Central memory CD4-positive, alpha-beta T cell (primary cell): ENCODE data around the gene RPGRIP1.
"Not testable (repeated sequence)": the region's sequence is repeated elsewhere in the genome, so short reads cannot be mapped to it uniquely, and the experiment has no call there.

Source experiments
- DNase-seq: peaks from one replicate; pipeline ENCODE4 v3.0.0; 2022

Gene RPGRIP1

GRCh38 chr14:21302013-21302835 is 22.3 kb downstream of the RPGRIP1 start:
- DNase-seq, result no peak

- not testable (repeated sequence) for DNase-seq
Measured at GRCh38 chr14:21302836-21303140, 22.9 kb downstream of the RPGRIP1 start.

GRCh38 chr14:21307637-21308036 is 27.8 kb downstream of the RPGRIP1 start:
- no peak for DNase-seq

GRCh38 chr14:21308132-21308478 is 28.2 kb downstream of the RPGRIP1 start:
- DNase-seq, result no peak

GRCh38 chr14:21308479-21309237 is 28.8 kb downstream of the RPGRIP1 start:
- peak; percentile 87 for DNase-seq

GRCh38 chr14:21309238-21309636 is 29.4 kb downstream of the RPGRIP1 start:
- no peak for DNase-seq

- no peak for DNase-seq
Measured at GRCh38 chr14:21309956-21310355, 30.1 kb downstream of the RPGRIP1 start.

GRCh38 chr14:21311614-21312013 is 31.7 kb downstream of the RPGRIP1 start:
- no peak for DNase-seq

- DNase-seq, result no peak
Measured at GRCh38 chr14:21313512-21313911, 33.6 kb downstream of the RPGRIP1 start.

- DNase-seq, result no peak
Measured at GRCh38 chr14:21317398-21317797, 37.5 kb downstream of the RPGRIP1 start.

GRCh38 chr14:21320913-21321312 is 41.0 kb downstream of the RPGRIP1 start:
- no peak for DNase-seq

GRCh38 chr14:21322716-21323115 is 42.8 kb downstream of the RPGRIP1 start:
- DNase-seq, result no peak

GRCh38 chr14:21326972-21327371 is 47.1 kb downstream of the RPGRIP1 start:
- DNase-seq, result no peak
